Activated CD8-positive, alpha-beta memory T cell treated with anti-CD3 and anti-CD28 coated beads, Interleukin-2, amount 50 U/mL, for 4 hours (primary cell): Measurements from ENCODE around the gene LRRC14B.
"Not testable (repeated sequence)": the region's sequence is repeated elsewhere in the genome, so short reads cannot be mapped to it uniquely, and the experiment has no call there.

Source experiments
- DNase-seq: peaks from one replicate; pipeline ENCODE4 v3.0.0-alpha.2; 2020

Gene LRRC14B

DNA sequence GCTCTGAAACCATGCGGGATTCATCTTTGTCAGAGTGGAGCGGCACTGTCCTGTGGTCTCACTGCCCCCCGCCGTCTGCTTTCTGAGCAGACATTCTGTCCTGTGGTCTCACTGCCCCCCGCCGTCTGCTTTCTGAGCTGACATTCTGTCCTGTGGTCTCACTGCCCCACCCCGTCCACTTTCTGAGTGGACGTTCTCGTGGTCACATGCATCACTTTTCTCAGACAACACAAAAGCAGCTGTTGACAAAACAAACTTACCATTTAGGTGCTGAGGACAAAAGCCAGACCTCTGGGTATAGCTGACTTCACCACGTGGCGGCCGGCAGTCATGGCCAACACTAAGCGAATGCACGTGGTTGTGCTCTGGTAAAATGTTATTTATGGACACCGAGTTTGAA is 2.8 kb downstream of the LRRC14B start:
- DNase-seq = no peak

DNA sequence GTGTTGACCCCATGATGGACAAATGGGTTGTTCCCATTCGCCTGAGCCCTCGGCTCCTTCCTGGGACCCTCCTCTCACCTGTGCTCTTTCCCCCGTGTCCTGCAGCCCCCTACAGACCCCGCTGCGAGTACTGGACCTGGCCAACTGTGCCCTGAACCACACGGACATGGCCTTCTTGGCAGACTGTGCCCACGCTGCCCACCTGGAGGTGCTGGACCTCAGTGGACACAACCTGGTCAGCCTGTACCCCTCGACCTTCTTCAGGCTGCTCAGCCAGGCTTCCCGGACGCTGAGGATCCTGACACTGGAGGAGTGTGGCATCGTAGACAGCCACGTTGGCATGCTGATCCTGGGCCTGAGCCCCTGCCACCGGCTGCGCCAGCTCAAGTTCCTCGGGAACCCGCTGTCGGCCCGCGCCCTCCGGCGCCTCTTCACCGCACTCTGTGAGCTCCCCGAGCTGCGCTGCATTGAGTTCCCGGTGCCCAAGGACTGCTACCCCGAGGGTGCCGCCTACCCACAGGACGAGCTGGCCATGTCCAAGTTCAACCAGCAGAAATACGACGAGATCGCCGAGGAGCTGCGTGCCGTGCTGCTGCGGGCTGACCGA is 3.4 kb downstream of the LRRC14B start:
- no peak for DNase-seq

DNA sequence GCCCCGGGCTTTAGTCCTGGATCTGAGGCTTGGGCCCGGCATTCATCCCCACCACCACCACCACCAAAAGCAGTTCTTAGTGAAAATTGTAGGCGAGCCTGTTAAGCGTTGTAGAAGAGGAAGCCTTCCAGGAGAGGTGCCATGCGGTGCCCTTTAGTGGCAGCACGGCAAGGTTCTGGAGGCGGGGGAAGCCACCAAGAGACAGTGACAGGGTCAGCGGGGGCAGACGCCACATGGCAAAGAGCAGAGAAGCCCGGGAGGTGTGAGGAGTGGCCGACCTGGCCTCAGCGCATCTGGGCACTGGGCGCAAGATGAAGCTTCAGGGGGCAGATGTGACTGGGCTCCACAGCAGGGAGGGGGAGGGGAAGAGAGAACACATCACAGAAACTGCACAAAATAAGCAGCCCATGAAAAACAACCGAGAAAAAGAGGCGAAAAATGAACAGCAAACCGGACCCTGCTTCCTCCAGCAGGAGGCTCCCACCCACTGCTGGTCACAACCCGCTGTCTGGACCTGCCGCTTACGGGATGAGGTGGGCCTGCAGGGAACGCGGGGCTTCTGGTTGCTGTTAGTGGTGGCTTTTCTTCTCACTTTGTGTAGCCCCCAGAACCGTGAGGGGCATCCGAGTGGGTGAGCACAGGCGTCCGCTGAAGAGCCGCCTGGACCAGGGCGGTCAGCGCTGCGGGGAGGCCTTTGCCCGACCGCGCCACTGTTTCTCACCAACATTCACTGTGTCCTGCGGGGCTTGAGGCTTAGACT is 4.3 kb downstream of the LRRC14B start:
- no peak for DNase-seq

GRCh38 chr5:196350-196749 is 5.1 kb downstream of the LRRC14B start:
- no peak for DNase-seq

DNA sequence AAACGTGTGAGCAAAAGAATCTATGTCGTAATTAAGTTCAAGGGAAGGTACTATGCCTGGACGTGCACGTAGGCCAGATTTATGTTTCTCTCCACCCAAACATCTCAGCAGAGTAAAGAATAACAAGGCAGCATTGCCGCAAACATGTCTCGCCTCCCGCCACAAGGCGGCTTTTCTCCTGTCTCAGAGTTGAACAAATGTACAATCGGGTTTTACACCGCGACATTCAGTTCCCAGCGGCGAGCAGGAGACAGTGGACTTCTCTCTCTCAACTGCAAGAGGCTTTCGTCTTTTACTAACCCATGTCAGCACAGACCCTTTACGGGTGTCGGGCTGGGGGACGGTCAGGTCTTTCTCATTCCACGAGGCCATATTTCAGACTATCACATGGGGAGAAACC is 5.7 kb downstream of the LRRC14B start:
- DNase-seq = not testable (repeated sequence)

DNA sequence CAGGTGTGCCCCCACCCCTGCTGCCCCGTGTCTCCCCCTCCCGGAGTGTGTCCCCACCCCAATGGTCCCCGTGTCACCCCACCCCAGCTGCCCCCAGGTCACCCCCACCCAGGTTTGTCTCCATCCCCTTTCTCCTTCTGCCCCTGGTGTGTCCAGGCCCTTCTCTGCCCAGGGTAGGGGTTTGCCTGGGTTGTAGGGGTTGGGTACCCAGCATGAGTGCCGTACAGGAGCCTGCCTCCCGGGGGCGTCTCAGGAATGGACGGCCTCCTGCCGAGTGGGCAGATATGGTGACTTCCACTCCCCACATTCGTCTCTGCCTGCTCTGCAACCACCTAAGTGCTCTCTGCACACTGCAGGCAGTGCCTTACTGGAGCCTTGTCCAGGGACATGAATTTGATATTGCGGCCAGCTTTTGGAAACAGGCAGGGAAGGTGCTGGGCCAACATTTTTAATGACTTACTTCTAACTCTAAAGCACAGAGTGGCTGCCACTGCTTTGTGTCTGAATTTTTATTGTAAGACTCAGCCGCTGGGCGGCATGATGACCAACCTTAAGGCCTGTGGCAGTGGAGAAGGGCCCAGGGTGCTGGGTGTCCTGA is 6.7 kb downstream of the LRRC14B start:
- no peak for DNase-seq

GRCh38 chr5:198516-199196 is 7.4 kb downstream of the LRRC14B start:
- no peak for DNase-seq

DNA sequence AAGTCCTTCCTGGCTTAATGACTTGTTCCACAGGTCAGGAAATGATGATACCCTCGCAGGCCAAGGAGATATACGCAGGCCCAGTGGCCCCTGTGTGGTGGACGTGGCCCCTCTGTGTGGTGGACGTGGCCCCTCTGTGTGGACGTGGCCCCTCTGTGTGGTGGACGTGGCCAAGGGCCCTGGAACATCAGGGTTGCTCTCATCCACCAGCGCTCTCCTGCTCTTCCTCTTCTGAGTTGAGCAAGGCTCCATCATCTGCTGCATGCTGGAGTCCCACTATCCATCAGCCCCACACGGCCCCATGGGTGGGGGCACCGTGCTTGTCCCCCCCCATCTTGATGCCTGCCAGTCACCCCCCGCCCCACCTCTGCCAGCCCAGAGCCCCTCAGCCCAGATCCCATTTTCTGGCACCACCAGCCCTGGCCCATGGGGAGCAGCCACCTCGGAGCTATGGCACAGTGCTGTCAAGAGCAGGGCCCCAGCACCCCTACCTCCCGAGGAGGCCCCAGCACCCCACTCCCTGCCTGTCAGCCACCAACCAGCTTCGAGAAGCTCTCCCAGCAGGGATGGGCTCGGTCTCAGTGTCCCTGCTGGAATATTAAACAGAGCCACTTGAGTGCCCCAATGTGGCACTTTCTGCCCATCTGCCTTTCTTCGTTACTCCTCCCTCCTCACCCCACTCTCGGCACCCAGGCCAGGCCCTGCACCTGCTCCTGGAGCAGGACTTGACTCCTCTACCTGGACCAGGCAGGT is 8.1 kb downstream of the LRRC14B start:
- no peak for DNase-seq

GRCh38 chr5:199950-200645 is 8.8 kb downstream of the LRRC14B start:
- DNase-seq = no peak

- DNase-seq = no peak
Observed at GRCh38 chr5:200985-201384, 9.7 kb downstream of the LRRC14B start.

GRCh38 chr5:201672-202071 is 10.4 kb downstream of the LRRC14B start:
- DNase-seq = no peak

- no peak for DNase-seq
Observed at GRCh38 chr5:203246-203930, 12.1 kb downstream of the LRRC14B start.

DNA sequence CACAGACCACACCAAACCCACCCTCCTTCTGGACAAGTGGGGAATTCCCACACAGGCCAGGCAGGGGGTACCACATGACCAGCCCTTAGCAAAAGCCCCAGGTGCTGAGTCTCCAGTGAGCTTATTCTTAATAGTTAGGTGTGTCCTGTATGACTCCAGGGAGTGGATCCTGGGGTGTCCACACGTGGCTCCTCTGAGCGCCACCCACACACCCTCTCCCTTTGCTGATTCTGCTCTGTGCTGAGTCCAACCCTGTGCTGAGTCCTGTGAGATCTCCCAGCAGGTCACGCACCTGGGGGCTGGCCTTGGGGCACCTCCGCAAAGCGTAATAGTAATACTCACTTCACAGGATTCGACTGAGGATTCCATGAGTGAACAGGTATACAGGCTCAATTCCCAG is 12.7 kb downstream of the LRRC14B start:
- no peak for DNase-seq

GRCh38 chr5:204462-204861 is 13.2 kb downstream of the LRRC14B start:
- DNase-seq = no peak

- DNase-seq = no peak
Observed at GRCh38 chr5:204966-205670, 13.8 kb downstream of the LRRC14B start.

- no peak for DNase-seq
Observed at GRCh38 chr5:206406-206805, 15.1 kb downstream of the LRRC14B start.

GRCh38 chr5:206927-207536 is 15.7 kb downstream of the LRRC14B start:
- DNase-seq = no peak

DNA sequence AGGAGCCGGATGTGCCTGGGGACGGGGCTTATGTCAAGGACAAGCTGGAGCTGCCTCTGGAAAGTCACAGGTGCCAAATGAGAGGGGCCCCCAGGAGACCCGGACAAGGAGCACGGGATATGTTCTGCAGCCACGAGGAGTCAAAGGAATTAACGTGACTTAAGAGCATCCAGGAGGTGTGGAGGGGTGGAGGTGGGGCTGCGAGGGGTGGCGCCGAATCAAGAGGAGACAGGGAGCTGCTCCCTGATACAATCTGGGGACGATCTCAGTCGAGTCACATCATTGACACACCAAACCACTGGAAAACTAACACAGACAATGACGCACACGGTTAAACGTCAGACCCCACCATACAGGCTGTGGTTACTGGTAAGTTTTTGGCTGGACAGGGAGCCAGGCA is 16.3 kb downstream of the LRRC14B start:
- DNase-seq = no peak

GRCh38 chr5:208449-209114 is 17.3 kb downstream of the LRRC14B start:
- DNase-seq = no peak

DNA sequence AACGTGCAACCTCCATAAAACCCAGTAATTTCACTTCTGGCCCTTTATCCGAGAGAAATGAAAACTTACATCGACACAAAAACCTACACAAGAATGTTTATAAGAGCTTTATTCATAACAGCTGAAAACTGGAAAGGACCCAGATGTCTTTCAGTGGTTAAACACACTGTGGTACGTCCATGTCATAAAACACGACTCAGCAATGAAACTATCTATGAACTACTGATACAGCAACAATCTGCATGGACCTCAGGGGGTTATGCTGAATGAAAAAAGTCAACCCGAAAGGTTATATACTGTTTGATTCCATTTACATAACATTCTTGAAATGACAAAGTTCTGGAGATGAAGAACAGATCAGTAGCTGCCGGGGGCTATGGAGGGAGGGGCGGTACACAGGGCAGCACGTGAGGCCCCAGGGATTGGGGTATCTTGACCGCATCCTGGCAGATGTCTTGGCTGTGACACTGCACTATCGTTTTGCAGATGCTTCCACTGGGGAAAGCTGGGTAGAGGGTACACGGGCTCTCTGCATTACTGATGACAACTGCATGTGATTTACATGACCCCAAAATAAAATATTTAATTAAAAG is 22.6 kb downstream of the LRRC14B start:
- DNase-seq = no peak
